Motor neuron (in vitro differentiated cells): ENCODE data around the gene GABBR2. TPM values are rescaled to one million over a fixed set of nuclear protein-coding genes. Genes with fewer than 3 reads are reported as not detected.
A peak's percentile ranks its signal among the peaks of the same experiment; 100 is the strongest.
"Not testable (repeated sequence)": the region's sequence is repeated elsewhere in the genome, so short reads cannot be mapped to it uniquely, and the experiment has no call there.

Experiments used
- ATAC-seq, 8 experiments: fragments of 200-7000 bp; cut with Tn5 transposase; replicated peaks in 6 of 8; 2 replicates each; pipeline ENCODE4 v1.8.0; 2021; ENCODE audit warnings: mild to moderate bottlenecking in 8 of 8, moderate library complexity in 8 of 8
- H3K27ac ChIP-seq, 2 donors: fragments of 250-450 bp; sonication (Bioruptor Pico); 2 replicates each; pipeline ENCODE4 v1.9.0; 2021; ENCODE audit warnings: antibody characterized with exemption in 2 of 2, mild to moderate bottlenecking in 2 of 2, moderate library complexity in 1 of 2
- H3K4me1 ChIP-seq, 2 donors: fragments of 250-450 bp; sonication (Bioruptor Pico); replicated peaks in 1 of 2; 2 replicates each; pipeline ENCODE4 v1.6.1; 2021; ENCODE audit warnings: antibody characterized with exemption in 2 of 2, mild to moderate bottlenecking in 2 of 2, moderate library complexity in 1 of 2
- H3K4me3 ChIP-seq, 5 donors: fragments of 250-450 bp; sonication (Bioruptor Pico); 2 replicates each; pipeline ENCODE4 v1.9.0; 2021; ENCODE audit warnings: antibody characterized with exemption in 5 of 5, mild to moderate bottlenecking in 5 of 5, moderate library complexity in 4 of 5
- WGBS, 10 experiments: fragments of 450-650 bp; shearing (Covaris generic); methylation state at CpG; one replicate each; pipeline ENCODE4 v1.0.0; 2022; 5-methylcytosine and 5-hydroxymethylcytosine counted together
- in situ Hi-C, 9 experiments: fragments of 400-800 bp; cut with MboI; loops; one replicate each; pipeline ENCODE4 v1.15.0; 2021; ENCODE audit warnings: low sequenced_read_pairs in 9 of 9, low pct_unique_long_range_greater_than_20kb in 2 of 9; ENCODE audit not compliant: unreplicated experiment in 9 of 9
- total RNA-seq, 8 experiments: library from RNA; unstranded; fragments of 300-600 nt; gene quantifications; 2 replicates each; pipeline versions ENCODE4 v1.2.3 to v1.2.4, GENCODE V29; 2022

The GABBR2 gene
- total RNA-seq, 8 experiments from 2014 or later, result 0.07 to 26.0 (median 3.9) TPM

- peaks cover 18 to 29% of the 10 kb centered on the region in 2 donors for H3K4me1 ChIP-seq
- H3K4me3 ChIP-seq, result no peak overlapping the region
- ATAC-seq, result no peak
- in situ Hi-C loops, result no loop called here
- H3K27ac ChIP-seq, result no peak overlapping the region
- WGBS, 10 experiments, result 89 to 93% (median 91%) methylated on average over 2 to 5 of the region's 18 CpGs; no CpG with 5 or more reads in 6 of the 10 experiments
Measured at GRCh38 chr9:98290411-98290810, 418.3 kb downstream of the GABBR2 start.

- Histone ChIP-seq H3K4me1 (peaks cover 18 to 29% of the 10 kb centered on the region in 2 donors), H3K27ac (no peak overlapping the region), H3K4me3 (no peak overlapping the region)
- ATAC-seq, result peak in 5 of 8 experiments; percentile 61 to 86 (median 70)
- 20 to 69% (median 37%) methylated on average over 1 to 8 of the region's 12 CpGs; no CpG with 5 or more reads in 3 of the 10 experiments for WGBS, 10 experiments
- in situ Hi-C loops, result no loop called here
Measured at GRCh38 chr9:98289614-98290201, 419.0 kb downstream of the GABBR2 start.

- in situ Hi-C loops, result no loop called here
- Histone ChIP-seq H3K27ac (no peak overlapping the region), H3K4me3 (no peak overlapping the region), H3K4me1 (peaks cover 18 to 29% of the 10 kb centered on the region in 2 donors)
- 17 to 100% (median 52%) methylated on average over 1 to 4 of the region's 5 CpGs; no CpG with 5 or more reads in 2 of the 10 experiments for WGBS, 10 experiments
- ATAC-seq, result peak in 4 of 8 experiments; percentile 20 to 82 (median 44)
Measured at GRCh38 chr9:98288881-98289280, 419.9 kb downstream of the GABBR2 start.

- in situ Hi-C loops, result no loop called here
- 77 to 100% (median 94%) methylated on average over 1 to 3 of the region's 4 CpGs; no CpG with 5 or more reads in 3 of the 10 experiments for WGBS, 10 experiments
- H3K4me3 ChIP-seq, result no peak overlapping the region
- H3K27ac ChIP-seq, result no peak overlapping the region
- peaks cover 18 to 29% of the 10 kb centered on the region in 2 donors for H3K4me1 ChIP-seq
- ATAC-seq, result peak in 1 of 8 experiments; percentile 25
Measured at GRCh38 chr9:98287384-98287783, 421.4 kb downstream of the GABBR2 start.

DNA sequence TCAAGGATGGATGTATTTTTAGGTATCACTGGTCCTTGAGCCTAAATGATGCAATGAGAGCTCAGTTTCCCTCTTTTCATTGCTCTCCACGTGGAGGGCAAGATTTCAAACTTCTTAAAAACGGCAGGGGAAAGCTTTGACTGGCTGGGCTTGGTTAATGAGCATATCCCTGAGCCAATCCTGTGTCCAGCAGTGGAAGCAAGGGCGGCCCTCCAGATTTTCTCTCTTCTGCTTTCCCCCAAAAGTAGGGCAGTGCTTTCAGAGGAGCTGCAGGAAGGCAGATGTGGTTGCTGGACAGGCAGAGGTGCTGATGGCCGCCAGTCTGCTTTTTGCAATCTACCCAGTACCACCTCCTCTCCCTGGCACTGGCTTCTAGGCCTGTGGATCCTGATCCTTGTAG is 423.3 kb downstream of the GABBR2 start:
- in situ Hi-C loops, result no loop called here
- no peak overlapping the region for H3K27ac ChIP-seq
- ATAC-seq, result no peak
- H3K4me1 ChIP-seq, result peaks cover 23 to 29% of the 10 kb centered on the region in 2 donors
- no peak overlapping the region for H3K4me3 ChIP-seq
- WGBS, 10 experiments, result 62% methylated on average over 4 of the region's 4 CpGs; no CpG with 5 or more reads in 9 of the 10 experiments

- WGBS, 10 experiments, result 17 to 100% (median 100%) methylated on average over 1 to 2 of the region's 3 CpGs; no CpG with 5 or more reads in 5 of the 10 experiments
- H3K27ac ChIP-seq, result no peak overlapping the region
- no peak for ATAC-seq
- no peak overlapping the region for H3K4me3 ChIP-seq
- H3K4me1 ChIP-seq, result peaks cover 23 to 26% of the 10 kb centered on the region in 2 donors
- in situ Hi-C loops, result no loop called here
Measured at GRCh38 chr9:98284754-98285153, 424.0 kb downstream of the GABBR2 start.

- ATAC-seq, in situ Hi-C loops, H3K27ac ChIP-seq, H3K4me3 ChIP-seq: not testable (repeated sequence)
- 0 to 95% (median 69%) methylated on average over 1 to 7 of the region's 7 CpGs; no CpG with 5 or more reads in 2 of the 10 experiments for WGBS, 10 experiments
- peaks cover 10 to 11% of the 10 kb centered on the region in 2 donors for H3K4me1 ChIP-seq
Measured at GRCh38 chr9:98283143-98283542, 425.6 kb downstream of the GABBR2 start.

DNA sequence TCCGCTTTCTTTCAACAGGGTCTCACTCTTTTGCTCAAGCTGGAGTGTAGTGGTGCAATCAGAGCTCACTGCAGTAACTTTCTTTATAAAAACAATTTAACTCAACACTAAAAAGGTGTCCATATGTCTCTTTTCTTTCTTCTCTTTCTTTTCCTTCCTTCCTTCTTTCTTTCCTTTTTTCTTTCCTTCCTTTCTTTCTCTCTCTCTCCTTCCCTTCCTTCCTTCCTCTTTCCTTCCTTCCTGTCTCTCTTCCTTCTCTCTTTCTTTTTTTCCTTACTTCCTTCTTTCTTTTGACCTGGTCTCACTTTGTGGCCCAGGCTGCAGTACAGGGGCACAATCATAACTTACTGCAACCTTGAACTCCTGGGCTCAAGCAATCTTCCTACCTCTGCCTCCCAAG is 427.5 kb downstream of the GABBR2 start:
- no peak overlapping the region for H3K27ac ChIP-seq
- no peak overlapping the region for H3K4me3 ChIP-seq
- WGBS, 10 experiments, result 56 to 100% (median 95%) methylated on average over 1 of the region's 1 CpG; no CpG with 5 or more reads in 1 of the 10 experiments
- peaks cover 3 to 5% of the 10 kb centered on the region in 2 donors for H3K4me1 ChIP-seq
- no peak for ATAC-seq
- in situ Hi-C loops, result no loop called here

DNA sequence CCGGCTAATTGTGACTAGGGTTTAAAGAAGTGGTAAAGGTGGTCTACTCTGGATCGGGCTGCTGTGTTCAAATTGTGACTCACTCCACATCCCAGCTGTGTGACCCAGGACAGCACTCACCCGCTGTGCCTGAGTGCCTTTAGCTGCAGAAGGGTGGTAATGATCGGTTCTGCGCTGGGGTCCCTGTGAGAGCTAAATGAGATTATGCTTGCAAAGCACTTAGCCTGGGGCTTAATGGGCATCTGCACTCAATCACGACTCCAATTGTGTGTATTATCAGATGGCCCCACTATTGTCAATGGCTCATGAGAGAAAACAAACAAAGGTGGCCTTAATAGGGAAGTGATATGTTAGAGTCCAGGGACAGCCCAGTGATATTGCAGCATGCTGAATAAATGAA is 428.2 kb downstream of the GABBR2 start:
- WGBS, 10 experiments, result 0 to 83% (median 36%) methylated on average over 1 to 5 of the region's 6 CpGs; no CpG with 5 or more reads in 2 of the 10 experiments
- in situ Hi-C loops, result no loop called here
- Histone ChIP-seq H3K4me3 (no peak overlapping the region), H3K4me1 (peaks cover 3 to 5% of the 10 kb centered on the region in 2 donors), H3K27ac (no peak overlapping the region)
- peak in 5 of 8 experiments; percentile 27 to 96 (median 69) for ATAC-seq

- WGBS, 10 experiments, result 0 to 100% (median 31%) methylated on average over 1 to 2 of the region's 2 CpGs; no CpG with 5 or more reads in 5 of the 10 experiments
- in situ Hi-C loops, result no loop called here
- peaks cover 3 to 5% of the 10 kb centered on the region in 2 donors for H3K4me1 ChIP-seq
Measured at GRCh38 chr9:98280162-98280561, 428.6 kb downstream of the GABBR2 start.

GRCh38 chr9:98276907-98277469 is 431.7 kb downstream of the GABBR2 start:
- no peak overlapping the region for H3K27ac ChIP-seq
- 36 to 90% (median 73%) methylated on average over 2 to 10 of the region's 10 CpGs for WGBS, 10 experiments
- H3K4me1 ChIP-seq, result peaks cover 3 to 5% of the 10 kb centered on the region in 2 donors
- in situ Hi-C loops, result no loop called here
- H3K4me3 ChIP-seq, result no peak overlapping the region
- no peak for ATAC-seq

More at GRCh38 chr9:98280162-98280561, 428.6 kb downstream of the GABBR2 start:
- Histone ChIP-seq H3K4me3 (no peak overlapping the region), H3K27ac (no peak overlapping the region)
- no peak for ATAC-seq

DNA sequence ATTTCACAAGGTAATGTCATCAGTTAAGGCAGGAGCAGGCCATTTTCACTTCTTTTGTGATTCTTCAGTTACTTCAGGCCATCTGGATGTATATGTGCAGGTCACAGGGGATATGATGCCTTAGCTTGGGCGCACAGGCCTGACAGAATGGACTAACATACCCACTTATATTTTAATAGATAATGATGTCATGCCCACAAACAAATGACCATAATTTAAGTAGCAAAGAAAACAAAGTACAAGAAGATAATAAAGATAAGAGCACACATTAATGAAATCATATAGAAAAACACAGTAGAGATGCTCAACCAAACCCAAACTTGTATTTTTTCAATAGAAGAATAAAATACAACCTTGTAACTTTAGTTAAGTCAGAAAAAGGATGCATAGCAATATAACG is 433.6 kb downstream of the GABBR2 start:
- no peak overlapping the region for H3K27ac ChIP-seq
- ATAC-seq, result no peak
- no peak overlapping the region for H3K4me3 ChIP-seq
- H3K4me1 ChIP-seq, result peaks cover 3 to 5% of the 10 kb centered on the region in 2 donors
- in situ Hi-C loops, result no loop called here
- 29 to 100% (median 95%) methylated on average over 1 to 2 of the region's 2 CpGs for whole genome bisulfite sequencing, 10 experiments

DNA sequence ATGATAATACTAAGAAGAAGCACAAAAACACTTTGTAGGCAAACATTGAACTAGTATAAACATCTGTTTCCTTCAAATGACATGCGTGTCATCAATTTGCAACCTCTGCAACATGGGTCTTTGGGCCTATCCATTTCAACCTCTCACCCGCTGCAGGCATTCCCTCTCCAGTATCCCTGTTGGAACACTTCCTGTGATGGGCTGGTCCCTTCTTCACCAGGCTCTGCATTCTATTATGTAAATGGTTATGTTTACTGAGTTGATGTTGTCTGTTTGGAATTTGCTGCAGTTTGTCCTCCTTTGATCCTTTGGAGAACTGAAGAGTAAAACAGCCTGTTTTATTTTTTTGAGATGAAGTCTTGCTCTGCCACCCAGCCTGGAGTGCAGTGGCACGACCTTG is 436.7 kb downstream of the GABBR2 start:
- Histone ChIP-seq H3K27ac (no peak overlapping the region), H3K4me1 (peaks cover 3 to 5% of the 10 kb centered on the region in 2 donors), H3K4me3 (no peak overlapping the region)
- 20 to 100% (median 69%) methylated on average over 1 to 3 of the region's 3 CpGs; no CpG with 5 or more reads in 3 of the 10 experiments for WGBS, 10 experiments
- in situ Hi-C loops, result loop anchor here in 5 of 9 experiments (25.0 kb wide), 6 partner anchors 160 to 560 kb away; partner anchors contain the start of genes HEMGN (in 1 of the 5), NANS (in 1 of the 5), TRIM14 (in 1 of the 5) and TRMO (in 1 of the 5)
- peak in 3 of 8 experiments; percentile 23 to 97 (median 95) for ATAC-seq
